ENCODE results near the gene PARD3.

Gene PARD3

DNA sequence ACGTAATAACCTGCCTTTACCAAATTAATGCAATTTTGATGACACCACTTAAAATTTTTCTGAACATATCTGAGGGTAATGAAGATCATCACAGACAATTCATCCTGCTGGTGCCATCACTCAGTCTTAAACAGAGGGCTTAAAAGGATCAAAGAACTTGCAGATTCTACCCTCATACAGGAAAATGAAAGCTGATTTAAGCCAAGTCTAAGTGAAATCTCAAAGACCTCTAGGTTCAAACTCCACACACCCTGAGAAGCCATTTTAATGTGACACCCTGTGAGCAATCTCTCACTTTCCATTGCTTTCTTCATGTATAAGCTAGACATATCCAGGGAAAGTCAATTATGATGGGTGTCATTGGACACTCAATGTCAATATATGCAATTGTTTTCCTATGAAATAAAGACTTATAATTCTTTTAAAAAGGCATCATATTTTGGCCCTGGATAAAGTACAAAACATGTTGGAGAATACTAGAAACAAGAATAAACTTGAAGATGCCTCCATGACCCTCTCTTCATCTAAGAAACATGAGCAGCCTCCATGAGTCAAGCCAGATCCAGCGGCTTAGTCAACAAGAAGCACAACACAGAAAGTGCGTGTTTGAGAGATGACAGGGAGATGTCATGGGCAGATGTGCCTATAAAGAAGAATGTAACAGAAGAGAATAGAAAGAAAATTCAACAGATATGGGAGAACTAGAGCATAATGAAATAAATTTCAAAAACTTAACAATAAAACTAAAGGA lies 291.9 kb downstream of the PARD3 start:
- in situ Hi-C loops (cut with MboI; ENCODE audit: low sequenced_read_pairs): no loop called here

DNA sequence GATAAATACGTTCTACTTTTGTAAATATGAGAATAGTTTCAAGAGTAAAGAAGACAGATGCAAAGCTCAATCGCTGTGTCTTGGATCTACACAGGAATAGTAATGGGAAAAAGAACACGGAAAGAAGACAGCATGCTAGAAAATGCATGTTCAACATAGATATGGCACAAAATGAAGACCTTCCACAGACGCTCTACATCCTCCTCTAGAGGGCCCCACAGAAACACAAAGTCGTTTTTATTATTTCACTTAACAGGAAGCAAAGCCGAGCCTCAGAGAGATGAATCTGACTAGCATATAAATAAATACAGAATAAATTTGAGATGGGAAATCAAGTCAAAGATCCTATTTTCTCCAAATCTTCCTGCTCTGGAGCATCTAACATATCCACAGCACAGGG lies 292.6 kb downstream of the PARD3 start:
- in situ Hi-C loops (cut with MboI; ENCODE audit: low sequenced_read_pairs): no loop called here

DNA sequence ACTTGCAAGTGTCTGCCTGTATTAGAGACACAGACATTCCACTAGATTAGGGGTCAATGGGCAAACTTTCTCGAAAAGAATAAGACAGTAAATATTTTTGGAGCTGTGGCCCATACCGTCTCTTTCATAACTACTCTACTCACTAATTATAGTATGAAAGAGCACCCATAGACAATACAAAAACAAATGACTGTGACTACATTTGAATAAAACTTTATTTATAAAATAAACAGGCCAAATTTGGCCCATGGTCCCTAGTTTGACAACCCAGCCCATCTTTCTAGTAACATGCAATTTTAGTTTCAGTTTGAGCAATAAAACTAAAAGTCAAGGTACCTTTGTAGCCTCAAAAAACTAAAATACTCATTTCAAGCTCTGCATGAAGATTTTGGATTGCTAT lies 294.6 kb downstream of the PARD3 start:
- in situ Hi-C loops (cut with MboI; ENCODE audit: low sequenced_read_pairs): no loop called here

DNA sequence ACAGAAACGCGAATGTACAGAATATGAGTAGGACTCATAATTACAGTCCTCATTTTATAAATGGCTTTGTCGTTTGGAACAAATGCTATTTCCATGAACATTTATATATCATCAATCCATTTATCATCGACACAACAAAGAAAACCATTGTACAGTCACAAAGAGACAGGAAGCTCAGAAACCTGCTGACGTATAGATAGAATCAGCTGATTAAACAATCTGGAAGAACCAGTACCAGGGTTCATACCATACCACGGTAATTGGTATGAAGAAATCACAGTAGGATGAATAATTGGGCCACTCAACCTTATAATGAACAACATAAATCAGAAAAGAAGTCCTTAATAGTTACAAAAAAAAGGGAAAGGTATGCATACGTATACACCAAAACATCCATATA lies 295.0 kb downstream of the PARD3 start:
- in situ Hi-C loops (cut with MboI; ENCODE audit: low sequenced_read_pairs): no loop called here

DNA sequence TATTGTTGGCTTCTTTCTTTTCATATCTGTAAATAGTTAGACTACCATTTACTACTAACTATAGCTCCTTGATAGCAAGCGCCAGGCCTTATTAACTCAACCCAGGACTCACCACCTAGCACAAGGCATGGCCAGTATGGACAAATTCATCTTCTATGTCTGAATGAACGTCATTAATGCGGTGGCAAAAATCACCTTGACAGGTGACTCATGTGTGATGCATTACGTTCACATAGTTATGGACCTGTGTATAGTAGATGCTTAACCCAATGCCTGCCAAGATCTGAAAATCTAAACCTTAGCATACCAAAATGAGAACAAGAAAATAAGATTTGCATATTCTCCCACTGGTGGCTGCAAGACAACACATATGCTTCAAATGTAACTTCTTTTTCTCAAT lies 300.8 kb downstream of the PARD3 start:
- in situ Hi-C loops (cut with MboI; ENCODE audit: low sequenced_read_pairs): no loop called here

DNA sequence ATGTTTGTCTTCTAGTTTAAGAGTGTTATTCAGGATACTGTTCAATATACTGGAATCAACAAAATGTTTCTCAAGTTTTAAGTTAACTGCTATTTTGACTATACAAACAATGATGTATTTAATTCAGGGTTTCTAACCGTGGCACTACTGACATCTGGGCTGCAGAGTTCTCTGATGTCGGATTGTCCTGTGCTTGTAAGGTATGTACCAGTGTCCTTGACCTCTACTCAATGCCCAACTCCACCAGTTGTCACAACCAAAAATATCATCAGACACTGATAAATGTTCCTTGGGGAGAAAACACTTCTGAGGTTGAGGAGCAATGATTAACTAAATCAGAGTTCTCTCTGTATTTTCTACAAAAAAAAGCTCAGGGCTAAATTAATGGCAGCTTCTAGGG lies 301.5 kb downstream of the PARD3 start:
- in situ Hi-C loops (cut with MboI; ENCODE audit: low sequenced_read_pairs): no loop called here

DNA sequence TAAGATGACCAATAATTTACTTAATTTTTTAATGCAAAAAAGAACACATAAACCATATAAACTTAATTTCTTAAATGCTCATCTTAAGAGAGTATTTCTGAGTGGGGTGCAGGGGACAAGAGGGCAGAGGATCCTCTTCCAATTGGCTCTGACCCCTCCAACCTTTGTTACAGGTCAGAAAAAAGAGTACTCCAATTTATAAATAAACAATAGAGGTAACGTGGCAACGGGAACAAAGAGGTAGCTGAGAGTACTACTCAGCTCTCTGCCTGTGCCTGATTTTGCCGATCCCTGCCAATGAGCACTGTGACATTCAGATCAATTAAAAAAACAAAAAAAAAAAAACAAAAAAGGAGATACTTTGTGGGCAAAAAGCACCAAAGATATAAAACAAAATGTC lies 307.9 kb downstream of the PARD3 start:
- in situ Hi-C loops (cut with MboI; ENCODE audit: low sequenced_read_pairs): no loop called here

DNA sequence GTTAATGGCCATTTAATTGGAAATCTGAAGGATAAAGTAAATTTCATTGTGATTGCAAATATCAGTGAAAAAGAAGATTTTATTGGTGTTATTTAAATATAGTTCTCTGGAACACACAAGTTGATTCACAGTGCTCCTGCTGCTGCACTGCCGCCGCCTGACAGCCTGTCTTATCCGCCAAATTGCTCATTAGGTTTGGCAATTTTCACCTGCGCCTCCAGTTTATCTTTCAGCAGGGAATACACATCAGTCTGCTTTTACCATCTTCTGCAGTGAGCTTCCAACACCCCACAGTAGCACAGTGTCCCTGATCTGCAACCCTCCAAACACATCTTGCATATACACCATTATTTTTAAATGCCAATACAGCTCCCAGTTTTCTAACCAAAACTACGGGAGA lies 308.3 kb downstream of the PARD3 start:
- in situ Hi-C loops (cut with MboI; ENCODE audit: low sequenced_read_pairs): no loop called here

DNA sequence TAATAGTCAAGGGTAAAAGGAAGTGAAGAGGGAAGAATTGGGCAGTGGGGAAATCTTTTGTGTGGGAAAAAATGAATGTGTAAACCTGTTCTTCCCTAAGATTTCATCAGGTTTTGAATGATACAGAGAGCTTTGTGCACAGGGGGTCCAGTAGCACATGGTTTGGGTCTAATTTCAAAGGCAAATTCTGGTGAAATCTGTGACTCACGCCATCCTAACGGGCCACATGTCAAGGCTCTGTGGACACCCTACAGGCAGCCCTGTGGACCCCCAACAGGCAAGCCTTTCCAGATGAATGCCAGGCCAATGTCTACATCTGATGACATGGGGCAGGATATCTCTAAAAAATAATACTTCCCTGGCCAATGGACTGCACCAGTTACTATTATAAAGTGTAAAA lies 309.8 kb downstream of the PARD3 start:
- in situ Hi-C loops (cut with MboI; ENCODE audit: low sequenced_read_pairs): no loop called here

DNA sequence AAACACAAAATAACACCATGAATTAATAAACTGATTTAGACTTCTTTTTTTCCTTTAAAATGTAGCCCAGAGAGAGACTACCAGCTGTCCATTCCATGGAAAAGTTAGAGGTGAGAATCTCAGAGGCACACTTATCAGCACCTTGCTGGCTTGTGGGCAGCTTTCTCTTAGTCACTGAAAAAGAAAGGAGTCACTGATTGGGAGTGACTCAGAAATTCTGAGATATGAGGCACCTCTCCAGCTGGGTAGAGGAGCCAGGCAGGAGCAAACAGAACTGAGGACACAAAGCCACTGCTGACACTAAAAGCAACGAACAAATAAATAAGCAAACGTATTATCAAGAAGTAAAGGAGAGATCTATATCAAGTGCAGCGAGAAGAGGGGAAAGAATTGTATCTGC lies 310.6 kb downstream of the PARD3 start:
- in situ Hi-C loops (cut with MboI; ENCODE audit: low sequenced_read_pairs): no loop called here

DNA sequence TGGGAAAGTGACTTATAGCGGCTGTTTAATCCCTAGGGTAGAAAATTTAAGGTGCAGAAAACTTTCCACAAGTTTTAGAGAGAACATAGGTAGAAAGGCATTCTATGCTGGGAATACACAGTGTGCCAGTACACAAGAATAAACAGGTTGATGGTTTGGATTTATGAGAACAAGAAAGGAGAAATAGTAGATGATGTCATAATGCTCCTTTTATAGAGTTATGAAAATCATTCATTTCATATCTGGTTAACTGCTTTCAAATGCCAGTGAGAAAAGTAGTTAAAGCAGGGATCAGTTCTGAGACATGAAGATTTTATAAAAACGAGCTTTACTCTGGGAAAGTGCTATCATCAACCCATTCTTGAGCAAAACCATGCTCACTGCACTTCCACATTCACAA lies 311.4 kb downstream of the PARD3 start:
- in situ Hi-C loops (cut with MboI; ENCODE audit: low sequenced_read_pairs): no loop called here

DNA sequence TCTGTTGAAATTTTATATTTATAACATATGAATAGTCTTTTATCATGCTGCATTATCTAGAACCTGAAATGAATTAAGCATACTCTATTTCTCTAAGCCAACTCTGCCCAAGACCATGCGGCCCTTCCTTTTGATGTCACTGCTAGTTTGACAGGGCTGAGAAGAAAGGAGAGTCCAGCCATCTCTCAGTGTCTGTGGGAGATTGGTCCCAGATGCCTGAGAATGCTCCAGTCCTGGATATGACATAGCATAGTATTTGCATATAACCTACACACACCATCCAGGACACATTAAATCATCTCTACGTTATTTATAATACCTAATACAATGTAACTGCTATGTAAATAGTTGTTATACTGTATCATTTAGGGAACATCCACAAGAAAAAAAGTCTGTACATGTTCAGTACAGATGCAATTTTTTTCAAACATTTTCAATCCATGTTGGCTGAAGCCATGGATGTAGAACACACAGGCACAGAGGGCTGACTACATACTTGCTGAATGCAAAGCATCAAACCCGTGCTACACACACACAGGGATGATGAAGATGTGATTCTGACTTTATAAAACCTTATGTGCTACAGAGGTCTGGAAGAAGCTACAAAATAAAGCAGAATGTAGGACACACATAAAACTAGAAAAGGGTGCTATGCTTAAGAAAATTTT lies 315.4 kb downstream of the PARD3 start:
- in situ Hi-C loops (cut with MboI; ENCODE audit: low sequenced_read_pairs): no loop called here

DNA sequence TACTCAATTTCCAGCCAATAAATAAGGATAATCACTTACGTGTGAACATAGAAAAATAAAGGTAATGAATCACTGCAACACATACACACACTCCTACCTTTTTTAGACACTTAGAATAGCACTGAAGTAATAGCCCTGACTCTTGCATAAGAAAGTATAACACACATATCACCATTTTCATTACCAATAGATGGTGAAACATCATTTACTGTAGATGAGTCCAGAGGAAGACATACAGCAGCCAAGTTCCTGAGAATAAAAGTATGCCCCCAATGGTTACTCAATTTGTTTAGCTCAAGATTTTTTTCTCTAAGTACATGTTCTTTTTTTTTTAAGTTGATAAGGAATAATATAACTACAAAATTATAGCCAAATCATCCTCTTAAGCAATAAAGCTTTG lies 316.3 kb downstream of the PARD3 start:
- in situ Hi-C loops (cut with MboI; ENCODE audit: low sequenced_read_pairs): no loop called here

DNA sequence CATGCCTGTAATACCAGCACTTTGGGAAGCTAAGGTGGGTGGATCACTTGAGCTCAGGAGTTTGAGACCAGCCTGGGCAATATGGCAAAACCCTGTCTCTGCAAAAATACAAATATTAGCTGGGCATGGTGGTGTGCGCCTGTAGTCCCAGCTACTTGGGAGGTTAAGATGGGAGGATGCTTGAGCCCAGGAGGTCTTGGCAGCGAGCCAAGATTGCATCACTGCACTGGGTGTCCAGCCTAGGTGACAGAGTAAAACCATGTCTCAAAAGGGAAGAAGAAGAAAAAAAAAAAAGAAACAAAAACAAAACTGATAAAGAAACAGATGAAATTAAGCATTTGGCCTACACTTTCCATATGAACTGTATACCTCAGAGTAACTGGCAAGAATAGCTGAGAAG lies 319.2 kb downstream of the PARD3 start:
- in situ Hi-C loops (cut with MboI; ENCODE audit: low sequenced_read_pairs): no loop called here

DNA sequence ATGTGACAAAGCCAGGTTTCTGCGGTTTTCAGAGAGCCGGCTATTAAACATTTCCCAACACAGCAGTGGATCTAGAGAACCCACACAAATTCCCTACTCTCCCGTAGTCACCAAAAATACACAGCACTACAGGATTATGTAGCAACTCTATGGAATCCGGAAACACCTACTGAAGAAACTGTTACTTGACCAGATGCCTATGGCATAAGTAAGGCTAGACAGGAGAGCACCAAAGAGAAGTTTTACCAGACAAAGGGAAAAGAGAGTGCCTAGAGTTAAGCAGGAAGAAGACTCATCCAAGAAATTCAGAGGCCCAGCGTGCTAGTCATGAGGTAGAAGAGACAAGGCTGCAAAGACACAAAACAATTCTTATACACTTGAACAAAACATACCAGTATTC lies 321.1 kb downstream of the PARD3 start:
- in situ Hi-C loops (cut with MboI; ENCODE audit: low sequenced_read_pairs): no loop called here

DNA sequence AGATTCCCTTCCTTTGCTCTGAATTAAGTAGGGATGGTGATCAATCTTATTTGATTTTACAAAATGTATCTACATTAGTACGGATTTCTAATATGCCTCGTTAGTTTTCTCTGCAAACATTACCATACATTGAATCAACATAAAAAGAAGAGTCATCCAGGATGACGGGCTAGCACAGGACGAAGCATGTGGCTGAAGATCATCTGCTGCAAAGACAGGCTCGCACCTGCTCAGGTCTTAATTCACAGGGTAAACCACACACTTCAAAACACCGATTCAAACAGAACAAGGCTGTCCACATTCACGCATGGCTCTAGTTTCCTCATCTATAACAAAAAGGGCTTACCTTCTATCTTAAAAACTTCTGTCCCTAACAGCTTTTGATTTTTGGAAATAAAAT lies 323.0 kb downstream of the PARD3 start:
- in situ Hi-C loops (cut with MboI; ENCODE audit: low sequenced_read_pairs): no loop called here

DNA sequence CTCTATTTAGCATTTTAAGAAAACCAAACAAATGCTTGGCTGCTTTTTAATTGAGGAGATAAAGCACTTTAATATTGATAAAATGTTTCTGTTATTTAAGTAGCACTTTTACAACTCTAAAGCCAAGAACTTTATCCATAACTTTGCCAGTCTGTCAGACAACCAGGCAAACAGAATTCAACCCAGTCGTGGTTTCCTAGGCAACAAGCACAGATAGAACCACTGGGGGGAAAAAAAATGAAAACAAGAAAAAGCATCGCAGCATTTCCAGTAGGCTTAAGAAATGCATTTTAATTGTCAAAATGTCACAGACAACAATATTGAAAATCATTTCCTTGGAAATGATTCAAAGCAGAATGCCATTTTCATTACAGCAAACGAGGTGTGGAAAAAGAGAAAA lies 323.4 kb downstream of the PARD3 start:
- in situ Hi-C loops (cut with MboI; ENCODE audit: low sequenced_read_pairs): no loop called here

DNA sequence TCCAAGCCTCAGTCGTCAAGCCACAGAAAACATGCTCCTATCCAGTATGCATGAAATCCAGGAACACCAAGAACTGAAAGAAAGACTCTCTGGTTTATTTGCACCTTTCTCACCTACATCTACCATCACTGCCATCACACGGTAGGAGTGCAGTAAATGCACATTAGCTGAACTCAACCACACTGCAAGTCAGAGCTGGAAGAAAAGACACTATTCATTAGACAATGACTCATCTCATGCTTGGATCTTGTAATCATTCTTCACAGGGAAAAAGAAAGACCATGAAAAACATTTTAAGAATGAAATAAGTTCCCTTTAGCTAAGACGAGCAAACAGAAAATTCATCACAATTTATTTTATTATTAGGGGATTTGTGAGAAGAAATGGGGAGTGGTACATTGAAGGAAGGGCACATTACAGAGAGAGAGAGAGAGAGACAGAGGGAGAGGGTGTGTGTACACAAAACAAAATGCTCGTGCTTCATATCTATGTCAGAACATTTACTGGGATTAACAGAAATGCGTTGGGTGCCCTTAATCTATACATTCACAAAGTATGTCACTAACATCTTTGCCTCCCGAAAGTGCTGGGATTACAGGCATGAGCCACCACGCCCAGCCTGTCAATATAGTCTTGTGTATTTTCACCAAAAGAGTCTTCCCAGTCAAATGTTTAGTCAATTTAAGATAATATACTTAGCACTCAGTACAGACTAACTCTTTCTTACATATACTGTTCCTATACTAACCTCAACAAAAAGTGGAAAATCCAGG lies 324.9 kb downstream of the PARD3 start:
- in situ Hi-C loops (cut with MboI; ENCODE audit: low sequenced_read_pairs): no loop called here

DNA sequence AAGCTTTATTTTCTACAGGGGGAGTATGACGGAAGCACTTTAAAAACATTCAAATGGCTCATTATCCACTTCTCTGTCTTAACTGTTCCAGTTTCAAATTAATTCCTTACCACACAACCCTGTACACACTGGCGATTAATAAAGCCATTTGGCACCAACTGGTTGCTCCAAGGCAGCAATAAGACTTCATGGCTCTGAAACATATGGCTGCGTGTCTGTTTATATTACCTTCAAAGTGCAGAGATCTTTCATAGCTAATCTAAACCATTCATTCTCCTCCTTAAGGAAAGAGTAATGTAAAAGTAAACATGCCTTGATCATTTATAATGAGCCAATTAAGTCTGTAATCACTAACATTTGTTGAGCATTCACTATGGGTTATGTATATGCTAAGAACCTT lies 325.7 kb downstream of the PARD3 start:
- in situ Hi-C loops (cut with MboI; ENCODE audit: low sequenced_read_pairs): no loop called here

DNA sequence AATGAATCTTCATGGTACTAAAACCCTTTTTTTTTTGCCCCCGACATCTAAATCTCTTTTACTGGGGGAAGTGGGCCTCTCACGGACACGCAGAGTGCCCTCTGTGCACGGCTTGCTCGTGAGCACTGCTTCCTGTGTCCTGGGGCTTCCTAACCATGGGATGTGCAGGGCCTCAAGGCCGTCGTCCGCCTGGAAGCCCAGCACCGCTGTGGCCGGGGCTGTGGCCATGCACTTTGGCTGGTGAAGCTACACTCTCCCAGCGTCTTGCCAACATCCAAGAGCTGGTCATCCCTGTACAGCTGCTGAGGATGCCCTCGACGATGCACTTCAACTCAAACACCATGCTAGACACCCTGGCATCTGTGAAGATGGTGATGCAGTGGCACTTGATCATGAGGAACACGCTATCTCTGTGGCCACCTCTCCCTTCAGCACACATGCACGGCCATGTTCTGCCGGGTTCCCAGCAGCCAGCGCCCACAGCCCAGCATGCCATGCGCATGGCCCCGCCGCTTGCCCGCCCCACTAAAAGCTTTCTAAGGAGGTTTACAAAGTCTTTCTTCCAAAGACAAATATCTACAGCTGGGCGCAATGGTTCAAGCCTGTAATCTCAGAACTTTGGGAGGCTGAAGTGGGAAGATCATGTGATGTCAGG lies 326.5 kb downstream of the PARD3 start:
- in situ Hi-C loops (cut with MboI; ENCODE audit: low sequenced_read_pairs): no loop called here

DNA sequence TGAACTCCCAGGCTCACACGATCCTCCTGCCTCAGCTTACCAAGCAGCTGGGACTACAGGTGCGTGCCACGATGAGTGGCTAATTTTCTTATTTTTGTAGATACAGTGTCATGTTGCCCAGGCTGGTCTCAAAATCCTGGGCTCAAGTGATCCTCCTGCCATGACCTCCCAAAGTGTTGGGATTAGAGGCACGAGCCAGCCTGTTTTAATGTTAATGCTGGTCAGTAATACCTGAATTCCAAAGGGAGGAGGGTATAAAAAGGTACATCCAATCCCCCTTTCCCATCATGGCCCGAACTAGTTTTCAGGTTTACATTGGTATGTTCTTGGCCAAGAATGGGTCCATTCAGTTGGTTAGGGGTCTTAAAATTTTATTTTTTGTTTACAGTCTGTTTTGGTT lies 329.1 kb downstream of the PARD3 start:
- in situ Hi-C loops (cut with MboI; ENCODE audit: low sequenced_read_pairs): no loop called here

DNA sequence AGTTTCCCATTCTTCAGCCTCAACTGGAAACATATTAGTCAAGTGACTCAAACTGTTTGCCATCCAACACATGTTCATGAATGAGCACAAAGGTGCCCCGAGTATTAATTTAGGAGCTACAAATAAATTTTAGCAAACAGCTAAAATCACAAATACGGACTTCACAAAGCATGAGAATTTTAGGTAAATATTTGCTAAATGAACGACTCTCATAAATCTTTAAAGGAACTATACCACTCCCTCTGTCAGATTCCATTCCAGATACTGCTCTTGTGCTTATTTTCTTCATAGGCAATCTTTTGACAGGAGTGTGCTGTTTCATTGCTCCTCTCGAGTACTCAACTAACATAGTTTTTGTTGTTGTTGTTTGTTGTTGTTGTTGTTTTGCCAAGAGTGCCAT lies 330.9 kb downstream of the PARD3 start:
- in situ Hi-C loops (cut with MboI; ENCODE audit: low sequenced_read_pairs): no loop called here
